C4-2B (cell line): ENCODE results near the gene CCDC14.

Experiments
- ZFX ChIP-seq: fragments of 450-650 bp; IDR thresholded peaks from 2 replicates; pipeline ENCODE4 v1.6.1; 2017
- TF ChIP-seq, protein P1 (sequence below): fragments of 450-650 bp; conservative IDR thresholded peaks from 2 replicates; pipeline ENCODE4 v1.5.1; 2017; ENCODE audit warnings: mild to moderate bottlenecking

GRCh38 chr3:124007186-124007585, 46.2 kb upstream of the CCDC14 start:
- TF ChIP-seq, protein P1, sequence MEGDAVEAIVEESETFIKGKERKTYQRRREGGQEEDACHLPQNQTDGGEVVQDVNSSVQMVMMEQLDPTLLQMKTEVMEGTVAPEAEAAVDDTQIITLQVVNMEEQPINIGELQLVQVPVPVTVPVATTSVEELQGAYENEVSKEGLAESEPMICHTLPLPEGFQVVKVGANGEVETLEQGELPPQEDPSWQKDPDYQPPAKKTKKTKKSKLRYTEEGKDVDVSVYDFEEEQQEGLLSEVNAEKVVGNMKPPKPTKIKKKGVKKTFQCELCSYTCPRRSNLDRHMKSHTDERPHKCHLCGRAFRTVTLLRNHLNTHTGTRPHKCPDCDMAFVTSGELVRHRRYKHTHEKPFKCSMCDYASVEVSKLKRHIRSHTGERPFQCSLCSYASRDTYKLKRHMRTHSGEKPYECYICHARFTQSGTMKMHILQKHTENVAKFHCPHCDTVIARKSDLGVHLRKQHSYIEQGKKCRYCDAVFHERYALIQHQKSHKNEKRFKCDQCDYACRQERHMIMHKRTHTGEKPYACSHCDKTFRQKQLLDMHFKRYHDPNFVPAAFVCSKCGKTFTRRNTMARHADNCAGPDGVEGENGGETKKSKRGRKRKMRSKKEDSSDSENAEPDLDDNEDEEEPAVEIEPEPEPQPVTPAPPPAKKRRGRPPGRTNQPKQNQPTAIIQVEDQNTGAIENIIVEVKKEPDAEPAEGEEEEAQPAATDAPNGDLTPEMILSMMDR = no peak
- no peak for TF ChIP-seq ZFX
